Smooth muscle cell (in vitro differentiated cells): ENCODE data around the gene PHPT1. TPM values are rescaled to one million over a fixed set of nuclear protein-coding genes. Genes with fewer than 3 reads are reported as not detected.
"Not testable (repeated sequence)": the region's sequence is repeated elsewhere in the genome, so short reads cannot be mapped to it uniquely, and the experiment has no call there.

Experiments used
- DNase-seq: peaks from one replicate; lab custom pipeline; 2025; ENCODE audit not compliant: unreplicated experiment; lab: John Stamatoyannopoulos, UW
- H2AFZ ChIP-seq: fragments of 200-600 bp; sonication (generic); 2 replicates; pipeline ENCODE4 v1.6.0; 2016; ENCODE audit warnings: antibody characterized with exemption, low read depth, mild to moderate bottlenecking
- H3F3A ChIP-seq: fragments of 200-600 bp; sonication (generic); 2 replicates; pipeline ENCODE4 v1.6.0; 2017; ENCODE audit warnings: antibody characterized with exemption, low read depth
- H3K27ac ChIP-seq: fragments of 200-600 bp; sonication (generic); 2 replicates; pipeline ENCODE4 v1.5.1; 2016; ENCODE audit warnings: low read depth, mild to moderate bottlenecking
- H3K27me3 ChIP-seq: fragments of 200-600 bp; sonication (generic); 2 replicates; pipeline ENCODE4 v1.6.1; 2016; ENCODE audit warnings: low read depth, mild to moderate bottlenecking
- H3K36me3 ChIP-seq: fragments of 200-600 bp; sonication (generic); 2 replicates; pipeline ENCODE4 v1.5.1; 2016; ENCODE audit warnings: low read depth
- H3K4me1 ChIP-seq: fragments of 200-600 bp; sonication (generic); 2 replicates; pipeline ENCODE4 v1.5.1; 2016; ENCODE audit warnings: low read depth
- H3K4me2 ChIP-seq: fragments of 200-600 bp; sonication (generic); 2 replicates; pipeline ENCODE4 v1.6.0; 2016; ENCODE audit warnings: mild to moderate bottlenecking
- H3K4me3 ChIP-seq: fragments of 200-600 bp; sonication (generic); 2 replicates; pipeline ENCODE4 v1.5.1; 2016; ENCODE audit warnings: mild to moderate bottlenecking
- H3K79me2 ChIP-seq: fragments of 200-600 bp; sonication (generic); 2 replicates; pipeline ENCODE4 v1.6.0; 2016; ENCODE audit warnings: low read depth, mild to moderate bottlenecking
- H3K9ac ChIP-seq: fragments of 200-600 bp; sonication (generic); 2 replicates; pipeline ENCODE4 v1.6.0; 2016; ENCODE audit warnings: low read depth
- H3K9me3 ChIP-seq: fragments of 200-600 bp; sonication (generic); replicated peaks from 2 replicates; pipeline ENCODE4 v1.5.1; 2016; ENCODE audit warnings: low read depth
- H4K20me1 ChIP-seq: fragments of 200-600 bp; sonication (generic); 2 replicates; pipeline ENCODE4 v1.6.0; 2016; ENCODE audit warnings: low read depth
- WGBS: methylation state at CpG from one replicate; pipeline ENCODE4 v1.1.7; 2016; ENCODE audit warnings: low lambda C conversion rate; 5-methylcytosine and 5-hydroxymethylcytosine counted together
- polyA plus RNA-seq: library from polyadenylated mRNA; unstranded; fragments of >200 nt; fragmentation: Nextera tagmentation; extraction: Ambion mirVana; gene quantifications from 2 replicates; pipeline ENCODE4 v1.2.1, GENCODE V29; 2016
- total RNA-seq: library from RNA; depleted of rRNA; stranded (reverse); fragments of >200 nt; gene quantifications from 2 replicates; pipeline ENCODE4 v1.2.3, GENCODE V29; 2014
- TF ChIP-seq, protein P1 (sequence below): fragments of 200-600 bp; sonication (generic); IDR thresholded peaks from 2 replicates; pipeline ENCODE4 v1.5.1; 2017; ENCODE audit warnings: borderline replicate concordance, mild to moderate bottlenecking, antibody characterized with exemption; ENCODE audit not compliant: insufficient read depth, poor library complexity, severe bottlenecking

PHPT1 gene
- total and polyA plus RNA-seq, 2 experiments from 2014 or later = 173 to 381 TPM

DNA sequence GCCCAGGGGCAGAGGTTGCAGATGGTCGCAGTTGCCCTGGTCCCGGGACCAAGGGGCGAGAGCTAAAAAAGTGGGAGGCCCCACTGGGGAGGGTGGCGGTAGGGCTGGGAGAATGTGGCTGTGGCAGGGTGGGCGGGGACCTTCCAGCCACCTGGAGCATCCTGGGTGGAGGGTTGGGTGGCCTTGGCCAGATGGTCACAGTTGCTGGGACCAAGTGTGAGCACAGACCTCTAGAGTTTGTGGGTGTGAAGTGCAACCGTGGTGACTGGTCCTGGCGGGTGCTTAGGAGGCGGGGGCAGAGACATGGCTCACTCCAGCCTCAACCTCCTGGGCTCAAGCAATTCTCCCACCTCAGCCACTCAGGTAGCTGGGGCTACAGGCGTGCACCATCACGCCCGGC lies 31.4 kb downstream of the PHPT1 start:
- Histone ChIP-seq H3K9me3 (no peaks in the 10 kb centered on the region), H3K9ac (no peak overlapping the region), H3K4me2 (no peak overlapping the region), H3K79me2 (no peaks in the 10 kb centered on the region), H3K36me3 (no peaks in the 10 kb centered on the region), H3F3A (no peaks in the 10 kb centered on the region), H3K27ac (no peak overlapping the region), H2AFZ (no peak overlapping the region), H4K20me1 (no peaks in the 10 kb centered on the region), H3K27me3 (no peaks in the 10 kb centered on the region), H3K4me3 (no peak overlapping the region), H3K4me1 (no peaks in the 10 kb centered on the region)
- no peak for DNase-seq
- TF ChIP-seq, protein P1, sequence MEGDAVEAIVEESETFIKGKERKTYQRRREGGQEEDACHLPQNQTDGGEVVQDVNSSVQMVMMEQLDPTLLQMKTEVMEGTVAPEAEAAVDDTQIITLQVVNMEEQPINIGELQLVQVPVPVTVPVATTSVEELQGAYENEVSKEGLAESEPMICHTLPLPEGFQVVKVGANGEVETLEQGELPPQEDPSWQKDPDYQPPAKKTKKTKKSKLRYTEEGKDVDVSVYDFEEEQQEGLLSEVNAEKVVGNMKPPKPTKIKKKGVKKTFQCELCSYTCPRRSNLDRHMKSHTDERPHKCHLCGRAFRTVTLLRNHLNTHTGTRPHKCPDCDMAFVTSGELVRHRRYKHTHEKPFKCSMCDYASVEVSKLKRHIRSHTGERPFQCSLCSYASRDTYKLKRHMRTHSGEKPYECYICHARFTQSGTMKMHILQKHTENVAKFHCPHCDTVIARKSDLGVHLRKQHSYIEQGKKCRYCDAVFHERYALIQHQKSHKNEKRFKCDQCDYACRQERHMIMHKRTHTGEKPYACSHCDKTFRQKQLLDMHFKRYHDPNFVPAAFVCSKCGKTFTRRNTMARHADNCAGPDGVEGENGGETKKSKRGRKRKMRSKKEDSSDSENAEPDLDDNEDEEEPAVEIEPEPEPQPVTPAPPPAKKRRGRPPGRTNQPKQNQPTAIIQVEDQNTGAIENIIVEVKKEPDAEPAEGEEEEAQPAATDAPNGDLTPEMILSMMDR = no peak
- WGBS = 87% methylated on average over 10 of the region's 11 CpGs

DNA sequence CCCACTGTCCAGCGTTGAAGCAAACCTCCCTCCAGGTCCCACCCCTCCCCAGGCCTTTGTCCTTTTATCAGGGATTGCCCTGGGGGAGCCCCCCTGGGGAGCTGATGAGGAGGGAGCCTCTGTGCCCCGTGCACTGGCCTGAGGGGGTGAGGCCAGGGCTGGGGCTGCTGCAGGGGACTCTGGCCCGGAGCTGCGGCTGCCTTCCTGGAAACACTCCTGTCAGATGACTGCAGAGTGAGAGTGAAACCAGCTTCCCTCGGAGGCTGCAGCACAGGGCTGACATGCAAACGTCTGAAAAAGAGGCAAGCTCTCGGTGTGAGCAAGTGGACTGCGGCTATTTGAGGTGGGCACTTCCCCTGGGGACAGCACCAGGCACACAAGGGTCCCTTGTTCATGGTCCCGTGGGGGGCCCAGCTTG lies 32.5 kb downstream of the PHPT1 start:
- peak overlapping the region; percentile 62 for H3K27ac ChIP-seq
- H3F3A ChIP-seq = no peaks in the 10 kb centered on the region
- H3K79me2 ChIP-seq = peaks cover 2% of the 10 kb centered on the region
- no peaks in the 10 kb centered on the region for H3K4me1 ChIP-seq
- H3K27me3 ChIP-seq = no peaks in the 10 kb centered on the region
- WGBS = 33% methylated on average over 9 of the region's 9 CpGs
- peak overlapping the region; percentile 64 for H3K4me2 ChIP-seq
- H3K9me3 ChIP-seq = no peaks in the 10 kb centered on the region
- TF ChIP-seq, protein P1 = no peak
- no peak overlapping the region for H3K4me3 ChIP-seq
- H3K36me3 ChIP-seq = no peaks in the 10 kb centered on the region
- H4K20me1 ChIP-seq = no peaks in the 10 kb centered on the region
- no peak for DNase-seq
- no peak overlapping the region for H3K9ac ChIP-seq
- no peak overlapping the region for H2AFZ ChIP-seq

DNA sequence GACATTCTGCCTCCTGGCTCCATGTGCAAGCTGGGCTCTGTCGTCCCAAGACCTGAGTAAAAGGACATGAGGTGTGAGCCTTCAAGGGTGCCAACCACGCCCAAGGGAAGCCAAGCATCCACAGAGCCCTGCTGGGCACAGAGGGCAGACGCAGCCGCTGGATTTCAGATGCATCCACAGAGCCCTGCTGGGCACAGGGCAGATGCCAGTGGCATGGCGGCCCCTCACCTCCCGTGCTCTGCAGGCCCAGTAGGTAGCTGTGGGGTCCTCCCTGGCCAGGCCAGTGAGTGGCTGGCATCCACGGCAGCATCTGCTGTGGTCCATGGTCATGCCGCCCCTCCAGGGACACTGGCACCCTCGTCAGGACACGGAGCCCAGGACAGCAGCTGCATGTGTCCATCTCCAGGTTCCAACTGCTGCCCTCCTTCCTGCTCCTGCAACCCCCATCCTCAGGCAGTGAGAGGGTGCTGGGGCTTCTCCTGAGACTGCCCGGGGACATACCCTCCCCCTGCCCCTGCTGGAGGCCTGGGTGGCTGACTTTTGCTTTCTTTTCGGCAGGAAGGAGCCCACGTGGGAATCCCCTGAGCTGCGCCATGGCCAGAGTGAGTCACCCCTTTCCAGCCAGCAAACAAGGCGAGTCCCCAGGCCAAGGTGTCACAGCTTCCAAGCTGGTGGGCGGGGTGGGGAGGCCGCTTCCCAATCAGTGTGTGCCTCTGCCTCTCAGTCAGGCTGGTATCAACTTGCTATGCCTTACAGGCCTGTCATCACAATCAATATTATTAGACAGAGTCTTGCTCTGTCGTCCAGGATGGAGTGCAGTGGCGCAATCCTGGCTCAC lies 33.1 kb downstream of the PHPT1 start:
- Histone ChIP-seq H3F3A (no peaks in the 10 kb centered on the region), H3K27ac (peak overlapping the region; percentile 62), H3K9me3 (no peaks in the 10 kb centered on the region), H3K79me2 (peaks cover 8% of the 10 kb centered on the region), H3K4me2 (peak overlapping the region; percentile 64), H2AFZ (no peak overlapping the region), H3K4me3 (no peak overlapping the region), H3K27me3 (no peaks in the 10 kb centered on the region), H3K4me1 (peaks cover 4% of the 10 kb centered on the region), H4K20me1 (peaks cover 5% of the 10 kb centered on the region), H3K36me3 (no peaks in the 10 kb centered on the region), H3K9ac (no peak overlapping the region)
- TF ChIP-seq, protein P1 = no peak
- 63% methylated on average over 19 of the region's 19 CpGs for WGBS
- DNase-seq = peak; percentile 53

DNA sequence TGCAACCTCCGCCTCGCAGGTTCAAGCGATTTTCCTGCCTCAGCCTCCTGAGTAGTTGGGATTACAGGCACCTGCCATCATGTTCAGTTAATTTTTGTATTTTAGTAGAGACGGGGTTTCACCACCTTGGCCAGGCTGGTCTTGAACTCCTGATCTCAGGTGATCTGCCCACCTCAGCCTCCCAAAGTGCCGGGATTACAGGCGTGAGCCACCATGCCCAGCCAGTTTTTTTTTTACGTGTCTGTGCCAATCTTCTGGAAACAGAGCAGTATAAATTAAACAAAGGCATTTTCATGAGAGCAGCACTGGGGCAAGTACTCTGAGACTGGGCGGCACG lies 33.7 kb downstream of the PHPT1 start:
- not testable (repeated sequence) for H2AFZ ChIP-seq, H3K36me3 ChIP-seq, H3K4me3 ChIP-seq, DNase-seq, H4K20me1 ChIP-seq, H3K9ac ChIP-seq, H3K4me1 ChIP-seq, H3K9me3 ChIP-seq, H3K27me3 ChIP-seq, H3F3A ChIP-seq
- Histone ChIP-seq H3K4me2 (peak overlapping the region; percentile 64), H3K79me2 (peaks cover 14% of the 10 kb centered on the region), H3K27ac (peak overlapping the region; percentile 62)
- 94% methylated on average over 9 of the region's 9 CpGs for WGBS

DNA sequence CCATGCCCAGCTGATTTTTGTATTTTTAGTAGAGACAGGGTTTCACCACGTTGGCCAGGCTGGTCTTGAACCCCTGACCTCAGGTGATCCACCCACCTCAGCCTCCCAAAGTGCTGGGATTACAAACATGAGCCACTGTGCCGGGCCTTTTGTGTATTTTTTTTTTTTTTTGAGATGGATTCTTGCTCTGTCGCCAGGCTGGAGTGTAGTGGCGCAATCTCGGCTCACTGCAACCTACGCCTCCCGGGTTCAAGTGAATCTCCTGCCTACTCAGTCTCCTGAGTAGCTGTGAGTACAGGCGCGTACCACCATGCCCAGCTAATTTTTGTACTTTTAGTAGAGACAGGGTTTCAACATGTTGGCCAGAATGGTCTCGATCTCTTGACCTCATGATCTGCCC lies 34.5 kb downstream of the PHPT1 start:
- H3K27me3 ChIP-seq, DNase-seq, H4K20me1 ChIP-seq, H3K4me1 ChIP-seq, H2AFZ ChIP-seq, H3K27ac ChIP-seq, H3K4me2 ChIP-seq, H3K9me3 ChIP-seq, H3F3A ChIP-seq, H3K9ac ChIP-seq, H3K4me3 ChIP-seq, H3K36me3 ChIP-seq: not testable (repeated sequence)
- 96% methylated on average over 10 of the region's 10 CpGs for WGBS
- H3K79me2 ChIP-seq = peaks cover 21% of the 10 kb centered on the region
